HEK293 (cell line): ENCODE measurements around the gene ZNF528.

Experiments
- CTCF ChIA-PET: fragments of 350-600 bp; formaldehyde crosslinking; extraction: SDS; loops from one replicate; lab custom pipeline; 2021; ENCODE audit warnings: antibody characterized with exemption; lab: Yijun Ruan, JAX
- POLR2A ChIA-PET: fragments of 300-600 bp; formaldehyde crosslinking; extraction: SDS; loops from one replicate; lab custom pipeline; 2020; ENCODE audit warnings: antibody characterized with exemption, inconsistent platforms; lab: Yijun Ruan, JAX
- H3K27ac ChIP-seq: fragments of 200-500 bp; sonication (Bioruptor generic); 2 replicates; pipeline ENCODE4 v1.5.1; 2014; ENCODE audit warnings: low read depth, low read length, control low read depth, inconsistent platforms; ENCODE audit errors: extremely low read depth
- H3K36me3 ChIP-seq, 2 experiments: fragments of 200-500 bp in 1 of 2; sonication (Bioruptor generic) in 1 of 2; 1 replicate in 1 of 2; 2 replicates in 1 of 2; pipeline ENCODE4 v1.5.1; 2014 to 2017; ENCODE audit warnings: inconsistent platforms in 2 of 2, low read length in 2 of 2; ENCODE audit not compliant: control insufficient read depth in 2 of 2, insufficient read depth in 1 of 2
- H3K4me1 ChIP-seq: fragments of 200-500 bp; sonication (Bioruptor generic); 2 replicates; pipeline ENCODE4 v1.5.1; 2014; ENCODE audit warnings: mild to moderate bottlenecking, low read length, inconsistent platforms; ENCODE audit not compliant: control insufficient read depth, insufficient read depth
- H3K4me3 ChIP-seq: 2 replicates; pipeline ENCODE4 v1.5.1; 2011; ENCODE audit warnings: low read depth, mild to moderate bottlenecking, control low read depth, low read length, moderate library complexity
- H3K9me3 ChIP-seq: fragments of 200-500 bp; sonication (Bioruptor generic); 2 replicates; pipeline ENCODE4 v1.5.1; 2014; ENCODE audit warnings: low read depth, low read length, inconsistent platforms; ENCODE audit not compliant: control insufficient read depth, insufficient read depth
- GLI2 ChIP-seq: fragments of 450-650 bp; formaldehyde crosslinking; IDR thresholded peaks from 2 replicates; pipeline ENCODE4; 2017; ENCODE audit warnings: missing biosample characterization, missing genetic modification characterization, low read depth, borderline replicate concordance
- HOXC10 ChIP-seq: sonication (generic); formaldehyde crosslinking; IDR thresholded peaks from 2 replicates; pipeline ENCODE4 v1.8.1; 2023; ENCODE audit warnings: mild to moderate bottlenecking, missing genetic modification reagents
- MEIS1 ChIP-seq: sonication (generic); formaldehyde crosslinking; IDR thresholded peaks from 2 replicates; pipeline ENCODE4 v1.8.1; 2022; ENCODE audit warnings: missing genetic modification reagents, mild to moderate bottlenecking, borderline replicate concordance
- MYNN ChIP-seq: fragments of 450-650 bp; formaldehyde crosslinking; IDR thresholded peaks from 2 replicates; pipeline ENCODE4 v1.5.1; 2016; ENCODE audit warnings: missing biosample characterization, missing genetic modification characterization, borderline replicate concordance
- PRDM1 ChIP-seq: fragments of 450-650 bp; formaldehyde crosslinking; IDR thresholded peaks from 2 replicates; pipeline ENCODE4; 2016; ENCODE audit warnings: missing biosample characterization, missing genetic modification characterization
- SETDB1 ChIP-seq: IDR thresholded peaks from one replicate; pipeline ENCODE4 v1.6.1; 2017; ENCODE audit warnings: mild to moderate bottlenecking, low read length, moderate library complexity, mixed read lengths; ENCODE audit not compliant: insufficient read length
- TCF7L2 ChIP-seq: IDR thresholded peaks from 2 replicates; pipeline ENCODE4 v1.6.1; 2011; ENCODE audit warnings: low read depth, mild to moderate bottlenecking, inconsistent platforms, low read length, moderate library complexity, borderline replicate concordance
- ZBTB8A ChIP-seq: fragments of 450-650 bp; formaldehyde crosslinking; IDR thresholded peaks from 2 replicates; pipeline ENCODE4 v1.5.1; 2016; ENCODE audit warnings: missing biosample characterization, missing genetic modification characterization
- ZNF24 ChIP-seq: fragments of 450-650 bp; formaldehyde crosslinking; IDR thresholded peaks from 2 replicates; pipeline ENCODE4 v1.5.1; 2016; ENCODE audit warnings: missing biosample characterization, missing genetic modification characterization
- ZNF366 ChIP-seq: fragments of 450-650 bp; formaldehyde crosslinking; conservative IDR thresholded peaks from 2 replicates; pipeline ENCODE4 v1.5.1; 2016; ENCODE audit warnings: missing biosample characterization, missing genetic modification characterization
- ZNF394 ChIP-seq: fragments of 450-650 bp; formaldehyde crosslinking; IDR thresholded peaks from 2 replicates; pipeline ENCODE4 v1.5.1; 2016; ENCODE audit warnings: missing biosample characterization, missing genetic modification characterization, mild to moderate bottlenecking, moderate library complexity, borderline replicate concordance
- ZNF404 ChIP-seq: fragments of 450-650 bp; formaldehyde crosslinking; IDR thresholded peaks from 2 replicates; pipeline ENCODE4 v1.5.1; 2017; ENCODE audit warnings: missing biosample characterization, missing genetic modification characterization
- ZNF426 ChIP-seq: fragments of 450-650 bp; formaldehyde crosslinking; IDR thresholded peaks from 2 replicates; pipeline ENCODE4 v1.5.1; 2017; ENCODE audit warnings: missing biosample characterization, missing genetic modification characterization, mild to moderate bottlenecking, inconsistent platforms, moderate library complexity
- ZNF560 ChIP-seq: fragments of 450-650 bp; formaldehyde crosslinking; IDR thresholded peaks from 2 replicates; pipeline ENCODE4 v1.5.1; 2017; ENCODE audit warnings: missing biosample characterization, missing genetic modification characterization, borderline replicate concordance
- ZNF585B ChIP-seq: fragments of 450-650 bp; formaldehyde crosslinking; IDR thresholded peaks from 2 replicates; pipeline ENCODE4 v1.5.1; 2016; ENCODE audit warnings: missing biosample characterization, missing genetic modification characterization
- ZNF654 ChIP-seq: fragments of 450-650 bp; formaldehyde crosslinking; IDR thresholded peaks from 2 replicates; pipeline ENCODE4 v1.5.1; 2016; ENCODE audit warnings: low read depth, missing biosample characterization, missing genetic modification characterization
- ZNF660 ChIP-seq: fragments of 450-650 bp; IDR thresholded peaks from 2 replicates; pipeline ENCODE4 v1.5.1; 2018; ENCODE audit warnings: missing biosample characterization, mild to moderate bottlenecking, missing genetic modification characterization
- ZNF677 ChIP-seq: fragments of 450-650 bp; IDR thresholded peaks from 2 replicates; pipeline ENCODE4 v1.5.0; 2018; ENCODE audit warnings: missing biosample characterization, mild to moderate bottlenecking, missing genetic modification characterization, moderate library complexity
- ZNF76 ChIP-seq: fragments of 450-650 bp; formaldehyde crosslinking; IDR thresholded peaks from 2 replicates; pipeline ENCODE4; 2016; ENCODE audit warnings: low read depth, missing biosample characterization, missing genetic modification characterization, borderline replicate concordance
- TF ChIP-seq, protein P1 (sequence below): fragments of 450-650 bp; formaldehyde crosslinking; IDR thresholded peaks from 2 replicates; pipeline ENCODE4 v1.5.1; 2016; ENCODE audit warnings: missing biosample characterization, missing genetic modification characterization
- TF ChIP-seq, protein P2 (sequence below): fragments of 450-650 bp; formaldehyde crosslinking; conservative IDR thresholded peaks from 2 replicates; pipeline ENCODE4 v1.5.1; 2016; ENCODE audit warnings: low read depth, missing biosample characterization, missing genetic modification characterization
- TF ChIP-seq, protein P3 (sequence below): fragments of 450-650 bp; formaldehyde crosslinking; IDR thresholded peaks from 2 replicates; pipeline ENCODE4 v1.5.1; 2016; ENCODE audit warnings: missing biosample characterization, missing genetic modification characterization
- TF ChIP-seq, protein P4 (sequence below): fragments of 450-650 bp; formaldehyde crosslinking; IDR thresholded peaks from 2 replicates; pipeline ENCODE4; 2016; ENCODE audit warnings: missing biosample characterization, missing genetic modification characterization
- TF ChIP-seq, protein P5 (sequence below): fragments of 450-650 bp; formaldehyde crosslinking; IDR thresholded peaks from 2 replicates; pipeline ENCODE4 v1.5.1; 2016; ENCODE audit warnings: missing biosample characterization, missing genetic modification characterization

Gene ZNF528

DNA sequence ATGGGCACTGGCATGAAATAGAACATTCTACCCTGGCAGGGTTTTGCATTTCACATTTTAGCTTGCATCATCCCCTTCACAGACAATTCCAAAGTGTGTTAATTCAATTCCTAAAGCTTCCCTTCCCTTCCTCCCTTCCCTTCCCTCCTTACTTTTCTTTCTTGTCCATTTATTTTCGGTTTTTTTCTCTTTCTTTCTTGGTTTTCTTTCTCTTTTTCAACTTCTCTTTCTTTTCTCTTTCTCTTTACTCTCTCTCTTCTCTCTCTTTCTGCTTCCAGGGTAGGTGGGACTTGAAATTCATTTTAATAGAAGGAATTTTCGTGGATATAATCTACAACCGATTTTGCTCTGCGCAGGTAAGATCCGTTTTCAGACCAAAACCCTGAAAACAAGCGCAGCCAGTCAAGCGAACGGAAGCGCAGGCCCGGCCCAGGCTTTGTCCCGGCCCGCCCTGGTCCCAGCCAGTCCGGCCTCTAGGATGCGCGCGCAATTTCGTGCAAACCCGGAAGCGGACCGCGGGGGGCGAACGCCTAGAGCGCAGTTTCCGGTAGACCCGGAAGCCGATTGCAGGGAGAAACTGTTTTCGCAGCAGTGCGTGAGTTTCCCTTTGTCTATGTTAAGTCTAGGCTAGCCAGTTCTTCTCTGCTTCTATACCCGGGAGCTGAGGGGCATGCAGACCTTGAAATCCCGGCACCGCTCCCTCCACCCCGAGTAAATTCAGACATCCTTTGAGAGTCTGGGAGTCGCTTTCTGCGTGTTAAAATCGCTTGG is at the start of gene ZNF528:
ZNF528 (plus strand) TSS at position 540 of the 771 bp plus-strand sequence. CDS start 4,165 bp downstream, outside the sequence.
- CTCF ChIA-PET = interaction anchor here (0.5 to 0.7 kb wide), 2 partner anchors 108 to 294 kb away, joined by 3 to 4 read pairs; no protein-coding TSS in a partner anchor
- Histone ChIP-seq H3K4me3 (peak within 1 kb of the TSS; percentile 95), H3K9me3 (no peaks in the 10 kb centered on the region), H3K4me1 (no peaks in the 10 kb centered on the region), H3K36me3 (peaks cover 0 to 59% of the 10 kb centered on the region in 2 experiments; a peak in 2 of 3 replicates), H3K27ac (no peak within 1 kb of the TSS; the same call in 1 of the 2 replicates)
- POLR2A ChIA-PET = interaction anchor here (1.2 kb wide), 1 partner anchor 51 kb away, joined by 3 read pairs; no protein-coding TSS in a partner anchor
- TF ChIP-seq ZBTB8A (no peak), ZNF24 (no peak), ZNF76 (tag by site-specific recombination) (no peak), MYNN (tag by site-specific recombination) (no peak), ZNF366 (tag by site-specific recombination) (peak; percentile 67), TCF7L2 (no peak), ZNF660 (tag by site-specific recombination) (0 out of 2 replicates have a peak, but pooled peaks have one; percentile 17), ZNF404 (tag by site-specific recombination) (no peak), ZNF426 (tag by site-specific recombination) (no peak), ZNF677 (no peak), PRDM1 (peak; percentile 98), ZNF654 (tag by site-specific recombination) (no peak), ZNF560 (tag by site-specific recombination) (no peak), MEIS1 (CRISPR knock-in tag) (no peak), ZNF394 (no peak), HOXC10 (no peak), SETDB1 (no peak), ZNF585B (tag by site-specific recombination) (no peak), GLI2 (tag by site-specific recombination) (no peak)
- TF ChIP-seq, protein P1, sequence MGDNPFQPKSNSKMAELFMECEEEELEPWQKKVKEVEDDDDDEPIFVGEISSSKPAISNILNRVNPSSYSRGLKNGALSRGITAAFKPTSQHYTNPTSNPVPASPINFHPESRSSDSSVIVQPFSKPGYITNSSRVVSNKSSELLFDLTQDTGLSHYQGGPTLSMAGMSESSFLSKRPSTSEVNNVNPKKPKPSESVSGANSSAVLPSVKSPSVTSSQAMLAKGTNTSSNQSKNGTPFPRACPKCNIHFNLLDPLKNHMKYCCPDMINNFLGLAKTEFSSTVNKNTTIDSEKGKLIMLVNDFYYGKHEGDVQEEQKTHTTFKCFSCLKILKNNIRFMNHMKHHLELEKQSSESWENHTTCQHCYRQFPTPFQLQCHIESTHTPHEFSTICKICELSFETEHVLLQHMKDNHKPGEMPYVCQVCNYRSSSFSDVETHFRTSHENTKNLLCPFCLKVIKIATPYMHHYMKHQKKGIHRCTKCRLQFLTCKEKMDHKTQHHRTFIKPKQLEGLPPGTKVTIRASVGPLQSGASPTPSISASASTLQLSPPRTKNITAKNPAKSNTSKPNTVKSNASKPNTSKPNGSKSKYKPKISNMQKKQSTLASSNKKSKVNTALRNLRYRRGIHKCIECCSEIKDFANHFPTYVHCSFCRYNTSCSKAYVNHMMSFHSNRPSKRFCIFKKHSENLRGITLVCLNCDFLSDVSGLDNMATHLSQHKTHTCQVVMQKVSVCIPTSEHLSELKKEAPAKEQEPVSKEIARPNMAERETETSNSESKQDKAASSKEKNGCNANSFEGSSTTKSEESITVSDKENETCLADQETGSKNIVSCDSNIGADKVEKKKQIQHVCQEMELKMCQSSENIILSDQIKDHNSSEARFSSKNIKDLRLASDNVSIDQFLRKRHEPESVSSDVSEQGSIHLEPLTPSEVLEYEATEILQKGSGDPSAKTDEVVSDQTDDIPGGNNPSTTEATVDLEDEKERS = no peak
- TF ChIP-seq, protein P2, sequence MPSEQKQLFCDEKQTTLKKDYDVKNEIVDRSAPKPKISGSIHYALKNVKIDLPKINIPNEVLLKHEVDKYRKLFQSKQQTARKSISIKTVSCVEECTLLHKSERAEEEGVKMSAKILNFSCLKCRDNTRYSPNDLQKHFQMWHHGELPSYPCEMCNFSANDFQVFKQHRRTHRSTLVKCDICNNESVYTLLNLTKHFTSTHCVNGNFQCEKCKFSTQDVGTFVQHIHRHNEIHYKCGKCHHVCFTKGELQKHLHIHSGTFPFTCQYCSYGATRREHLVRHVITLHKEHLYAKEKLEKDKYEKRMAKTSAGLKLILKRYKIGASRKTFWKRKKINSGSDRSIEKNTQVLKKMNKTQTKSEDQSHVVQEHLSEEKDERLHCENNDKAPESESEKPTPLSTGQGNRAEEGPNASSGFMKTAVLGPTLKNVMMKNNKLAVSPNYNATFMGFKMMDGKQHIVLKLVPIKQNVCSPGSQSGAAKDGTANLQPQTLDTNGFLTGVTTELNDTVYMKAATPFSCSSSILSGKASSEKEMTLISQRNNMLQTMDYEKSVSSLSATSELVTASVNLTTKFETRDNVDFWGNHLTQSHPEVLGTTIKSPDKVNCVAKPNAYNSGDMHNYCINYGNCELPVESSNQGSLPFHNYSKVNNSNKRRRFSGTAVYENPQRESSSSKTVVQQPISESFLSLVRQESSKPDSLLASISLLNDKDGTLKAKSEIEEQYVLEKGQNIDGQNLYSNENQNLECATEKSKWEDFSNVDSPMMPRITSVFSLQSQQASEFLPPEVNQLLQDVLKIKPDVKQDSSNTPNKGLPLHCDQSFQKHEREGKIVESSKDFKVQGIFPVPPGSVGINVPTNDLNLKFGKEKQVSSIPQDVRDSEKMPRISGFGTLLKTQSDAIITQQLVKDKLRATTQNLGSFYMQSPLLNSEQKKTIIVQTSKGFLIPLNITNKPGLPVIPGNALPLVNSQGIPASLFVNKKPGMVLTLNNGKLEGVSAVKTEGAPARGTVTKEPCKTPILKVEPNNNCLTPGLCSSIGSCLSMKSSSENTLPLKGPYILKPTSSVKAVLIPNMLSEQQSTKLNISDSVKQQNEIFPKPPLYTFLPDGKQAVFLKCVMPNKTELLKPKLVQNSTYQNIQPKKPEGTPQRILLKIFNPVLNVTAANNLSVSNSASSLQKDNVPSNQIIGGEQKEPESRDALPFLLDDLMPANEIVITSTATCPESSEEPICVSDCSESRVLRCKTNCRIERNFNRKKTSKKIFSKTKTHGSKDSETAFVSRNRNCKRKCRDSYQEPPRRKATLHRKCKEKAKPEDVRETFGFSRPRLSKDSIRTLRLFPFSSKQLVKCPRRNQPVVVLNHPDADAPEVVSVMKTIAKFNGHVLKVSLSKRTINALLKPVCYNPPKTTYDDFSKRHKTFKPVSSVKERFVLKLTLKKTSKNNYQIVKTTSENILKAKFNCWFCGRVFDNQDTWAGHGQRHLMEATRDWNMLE (tag by site-specific recombination) = peak; percentile 98
- TF ChIP-seq, protein P3, sequence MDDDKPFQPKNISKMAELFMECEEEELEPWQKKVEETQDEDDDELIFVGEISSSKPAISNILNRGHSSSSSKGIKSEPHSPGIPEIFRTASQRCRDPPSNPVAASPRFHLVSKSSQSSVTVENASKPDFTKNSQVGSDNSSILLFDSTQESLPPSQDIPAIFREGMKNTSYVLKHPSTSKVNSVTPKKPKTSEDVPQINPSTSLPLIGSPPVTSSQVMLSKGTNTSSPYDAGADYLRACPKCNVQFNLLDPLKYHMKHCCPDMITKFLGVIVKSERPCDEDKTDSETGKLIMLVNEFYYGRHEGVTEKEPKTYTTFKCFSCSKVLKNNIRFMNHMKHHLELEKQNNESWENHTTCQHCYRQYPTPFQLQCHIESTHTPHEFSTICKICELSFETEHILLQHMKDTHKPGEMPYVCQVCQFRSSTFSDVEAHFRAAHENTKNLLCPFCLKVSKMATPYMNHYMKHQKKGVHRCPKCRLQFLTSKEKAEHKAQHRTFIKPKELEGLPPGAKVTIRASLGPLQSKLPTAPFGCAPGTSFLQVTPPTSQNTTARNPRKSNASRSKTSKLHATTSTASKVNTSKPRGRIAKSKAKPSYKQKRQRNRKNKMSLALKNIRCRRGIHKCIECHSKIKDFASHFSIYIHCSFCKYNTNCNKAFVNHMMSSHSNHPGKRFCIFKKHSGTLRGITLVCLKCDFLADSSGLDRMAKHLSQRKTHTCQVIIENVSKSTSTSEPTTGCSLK (tag by site-specific recombination) = no peak
- TF ChIP-seq, protein P4, sequence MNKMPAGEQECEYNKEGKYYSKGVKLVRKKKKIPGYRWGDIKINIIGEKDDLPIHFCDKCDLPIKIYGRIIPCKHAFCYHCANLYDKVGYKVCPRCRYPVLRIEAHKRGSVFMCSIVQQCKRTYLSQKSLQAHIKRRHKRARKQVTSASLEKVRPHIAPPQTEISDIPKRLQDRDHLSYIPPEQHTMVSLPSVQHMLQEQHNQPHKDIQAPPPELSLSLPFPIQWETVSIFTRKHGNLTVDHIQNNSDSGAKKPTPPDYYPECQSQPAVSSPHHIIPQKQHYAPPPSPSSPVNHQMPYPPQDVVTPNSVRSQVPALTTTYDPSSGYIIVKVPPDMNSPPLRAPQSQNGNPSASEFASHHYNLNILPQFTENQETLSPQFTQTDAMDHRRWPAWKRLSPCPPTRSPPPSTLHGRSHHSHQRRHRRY (tag by site-specific recombination) = no peak
- TF ChIP-seq, protein P5, sequence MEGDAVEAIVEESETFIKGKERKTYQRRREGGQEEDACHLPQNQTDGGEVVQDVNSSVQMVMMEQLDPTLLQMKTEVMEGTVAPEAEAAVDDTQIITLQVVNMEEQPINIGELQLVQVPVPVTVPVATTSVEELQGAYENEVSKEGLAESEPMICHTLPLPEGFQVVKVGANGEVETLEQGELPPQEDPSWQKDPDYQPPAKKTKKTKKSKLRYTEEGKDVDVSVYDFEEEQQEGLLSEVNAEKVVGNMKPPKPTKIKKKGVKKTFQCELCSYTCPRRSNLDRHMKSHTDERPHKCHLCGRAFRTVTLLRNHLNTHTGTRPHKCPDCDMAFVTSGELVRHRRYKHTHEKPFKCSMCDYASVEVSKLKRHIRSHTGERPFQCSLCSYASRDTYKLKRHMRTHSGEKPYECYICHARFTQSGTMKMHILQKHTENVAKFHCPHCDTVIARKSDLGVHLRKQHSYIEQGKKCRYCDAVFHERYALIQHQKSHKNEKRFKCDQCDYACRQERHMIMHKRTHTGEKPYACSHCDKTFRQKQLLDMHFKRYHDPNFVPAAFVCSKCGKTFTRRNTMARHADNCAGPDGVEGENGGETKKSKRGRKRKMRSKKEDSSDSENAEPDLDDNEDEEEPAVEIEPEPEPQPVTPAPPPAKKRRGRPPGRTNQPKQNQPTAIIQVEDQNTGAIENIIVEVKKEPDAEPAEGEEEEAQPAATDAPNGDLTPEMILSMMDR (tag by site-specific recombination) = no peak
